Activated effector memory CD4-positive, alpha-beta T cell treated with anti-CD3 and anti-CD28 coated beads, Interleukin-2, amount 50 U/mL, for 16 hours (primary cell): ENCODE data around the gene FOXM1.

Experiments
- DNase-seq: peaks from one replicate; pipeline ENCODE4 v3.0.0-alpha.2; 2020

FOXM1 gene

GRCh38 chr12:2834581-2835491, 42.1 kb downstream of the FOXM1 start, which contains the start of gene NRIP2:
Gene NRIP2, minus strand, starts transcription at chr12:2835035. Its CDS starts 52 bp downstream, at chr12:2834983.
- DNase-seq = no peak

GRCh38 chr12:2833810-2834209, 43.2 kb downstream of the FOXM1 start:
- DNase-seq = no peak

DNA sequence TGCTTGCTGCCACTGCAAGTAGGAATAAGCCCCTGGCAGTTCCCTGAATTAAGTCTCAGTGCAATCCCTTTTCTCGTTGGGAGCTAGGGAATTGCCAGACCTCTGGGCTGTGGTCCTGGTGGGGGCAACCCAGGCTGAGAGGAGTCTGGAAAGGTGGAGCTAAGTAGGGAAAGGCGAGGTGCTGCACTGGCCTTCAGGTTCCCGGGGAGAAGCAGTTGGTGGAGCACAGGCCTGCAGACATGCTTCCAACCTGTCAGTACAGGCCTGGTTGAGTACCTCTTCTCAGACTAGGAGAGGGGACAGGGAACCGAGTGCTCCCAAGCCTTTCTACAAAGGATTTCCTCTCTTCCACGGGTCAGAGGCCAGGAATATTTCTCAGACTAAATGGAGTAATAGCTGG, 43.6 kb downstream of the FOXM1 start:
- no peak for DNase-seq

DNA sequence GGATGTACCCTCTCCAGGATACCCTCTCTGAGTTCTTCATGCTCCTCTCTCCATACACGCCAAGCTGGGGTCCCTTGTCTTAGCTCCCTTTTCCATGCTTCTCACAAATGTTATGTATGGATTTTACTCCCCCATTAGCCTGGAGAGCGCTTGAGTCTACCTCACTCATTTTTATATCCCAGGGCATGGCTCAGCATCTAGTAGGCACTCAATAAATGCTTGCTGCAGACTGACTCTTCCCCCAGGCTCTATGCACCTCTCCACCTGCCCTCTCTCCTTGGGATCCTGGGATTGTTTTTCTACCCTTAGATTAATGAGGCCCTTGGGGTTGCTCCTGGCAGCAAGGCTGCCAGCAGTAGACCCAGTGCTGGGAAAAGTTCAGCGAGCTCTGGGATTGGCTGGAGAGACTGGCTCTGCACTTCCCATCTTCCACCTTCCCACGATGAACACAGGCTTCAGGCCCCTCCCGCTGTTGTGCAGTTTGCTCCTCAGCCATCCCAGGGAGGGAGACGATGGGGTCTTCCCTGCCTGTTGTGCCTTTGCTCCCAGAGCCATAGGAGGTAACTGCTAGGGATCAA, 44.3 kb downstream of the FOXM1 start:
- no peak for DNase-seq

DNA sequence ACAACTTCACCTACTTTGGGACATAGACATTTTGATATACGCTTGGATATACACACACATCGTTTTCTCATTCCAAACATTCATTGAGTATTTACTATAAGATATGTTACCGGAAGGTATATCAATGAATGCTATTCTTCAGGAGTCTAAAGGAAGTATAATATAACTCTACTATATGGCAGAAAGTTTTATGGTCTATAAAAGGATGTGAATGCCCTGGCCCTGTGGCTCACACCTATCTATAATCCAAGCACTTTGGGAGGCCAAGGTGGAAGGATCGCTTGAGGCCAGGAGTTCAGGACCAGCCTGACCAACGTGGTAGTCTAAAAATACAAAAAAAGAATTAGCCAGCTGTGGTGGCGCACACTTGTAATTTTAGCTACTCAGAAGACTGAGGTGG, 47.7 kb downstream of the FOXM1 start:
- no peak for DNase-seq

DNA sequence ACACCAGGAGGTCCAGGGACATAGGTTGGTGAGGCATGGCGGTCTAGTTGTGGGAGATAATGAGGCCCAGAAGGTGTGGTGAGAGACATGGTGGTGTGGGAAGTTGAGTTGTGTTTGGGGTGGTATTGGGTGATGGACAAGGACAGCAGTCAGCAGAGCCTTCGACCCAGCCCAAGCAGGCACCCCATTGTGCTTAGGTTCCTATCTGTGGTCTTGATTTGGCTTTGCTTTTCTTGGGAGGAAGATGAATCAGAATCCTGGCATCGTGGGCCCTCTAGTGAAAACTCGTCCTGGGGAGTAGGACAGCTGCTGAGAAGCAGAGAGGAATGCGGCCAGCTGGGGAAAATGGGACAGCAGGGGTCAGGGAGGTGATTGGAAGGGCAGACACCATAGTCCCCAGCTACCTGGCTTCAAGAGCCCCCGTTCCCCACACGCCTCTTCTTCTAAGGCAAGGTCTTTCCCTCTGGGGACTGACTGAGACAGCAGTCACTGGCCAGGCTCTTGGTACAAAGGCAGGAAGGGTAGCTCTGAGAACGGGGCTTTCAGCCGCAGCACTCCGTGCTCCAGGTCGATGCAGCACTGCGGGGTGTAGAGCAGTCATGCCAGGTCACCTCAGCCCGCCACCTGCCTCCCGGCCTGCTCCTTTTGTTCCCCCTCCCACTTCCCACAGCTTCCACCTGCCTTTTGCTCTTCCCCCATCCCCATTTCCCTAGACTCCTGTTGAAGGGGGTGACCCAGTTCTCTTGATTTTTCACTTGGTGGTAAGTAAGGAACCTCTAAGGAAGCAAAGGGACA, 50.1 kb downstream of the FOXM1 start:
- no peak for DNase-seq

- DNase-seq = no peak
Measured at GRCh38 chr12:2826036-2826435, 50.9 kb downstream of the FOXM1 start.

DNA sequence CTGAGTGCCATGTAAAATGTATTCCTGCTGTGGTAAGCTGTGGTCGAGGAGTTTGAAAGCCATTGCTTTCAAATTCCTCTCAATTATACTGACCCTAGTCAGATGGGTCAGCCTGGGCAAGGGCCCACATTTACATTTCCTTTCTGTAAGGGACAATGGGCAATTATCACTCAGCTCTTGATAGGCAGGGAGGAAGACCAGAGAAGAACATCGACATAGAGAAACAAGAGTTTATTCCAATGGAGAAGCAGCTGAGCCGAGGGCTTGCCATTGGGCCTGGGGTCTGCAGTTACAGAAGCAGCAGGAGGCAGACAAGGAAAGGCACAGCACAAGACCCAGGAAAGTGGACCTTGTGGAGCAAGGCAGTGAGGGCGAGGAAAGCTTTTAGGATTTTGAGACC, 51.8 kb downstream of the FOXM1 start:
- DNase-seq = no peak

DNA sequence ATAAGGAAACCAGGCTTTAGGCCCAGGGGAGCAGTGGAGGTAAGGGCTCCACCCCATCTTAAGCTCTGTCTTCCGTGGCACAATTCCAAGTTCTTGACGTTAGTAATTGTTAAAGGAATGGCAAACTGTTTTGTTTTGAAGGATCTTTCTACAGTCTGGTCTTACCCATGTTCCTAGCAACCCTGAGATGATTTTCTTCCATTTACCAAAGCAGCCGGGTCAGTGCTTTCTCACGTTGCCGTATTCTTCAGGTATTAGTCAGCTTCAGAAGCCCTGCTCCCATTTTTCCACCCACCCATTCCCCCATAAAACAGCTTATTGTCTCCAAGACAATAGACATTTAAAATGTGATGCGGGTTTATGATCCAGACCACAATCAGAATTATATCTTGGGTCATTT, 52.4 kb downstream of the FOXM1 start:
- no peak for DNase-seq

GRCh38 chr12:2823483-2823882, 53.5 kb downstream of the FOXM1 start:
- no peak for DNase-seq

DNA sequence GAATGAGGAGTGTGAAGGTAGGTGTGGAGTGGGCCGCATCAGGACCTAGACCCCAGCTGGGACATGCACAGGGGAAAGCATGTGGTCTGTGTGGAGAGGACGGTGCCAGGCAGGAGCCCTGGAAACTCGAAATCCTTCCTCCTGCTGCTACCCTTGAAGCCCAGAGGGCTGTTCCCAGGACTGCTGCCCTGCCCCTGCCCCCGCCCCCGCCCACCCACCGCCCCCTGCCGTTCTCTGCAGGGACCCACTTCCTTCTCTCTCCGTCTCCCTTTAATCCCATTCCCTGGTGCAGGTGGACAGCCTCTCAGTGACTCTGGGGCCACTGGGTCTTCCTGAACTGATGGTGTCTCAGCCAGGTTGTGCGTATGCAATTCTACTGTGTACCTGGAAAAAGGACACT, 56.5 kb downstream of the FOXM1 start:
- DNase-seq = no peak

- DNase-seq = no peak
Measured at GRCh38 chr12:2819810-2820209, 57.2 kb downstream of the FOXM1 start.

GRCh38 chr12:2813214-2814185, 63.5 kb downstream of the FOXM1 start:
- DNase-seq = peak; percentile 78

GRCh38 chr12:2812290-2813213, 64.4 kb downstream of the FOXM1 start, which contains the start of gene ITFG2:
Gene ITFG2, plus strand, starts transcription at chr12:2812668. Its CDS starts 93 bp downstream, at chr12:2812761.
- DNase-seq = peak; percentile 98

DNA sequence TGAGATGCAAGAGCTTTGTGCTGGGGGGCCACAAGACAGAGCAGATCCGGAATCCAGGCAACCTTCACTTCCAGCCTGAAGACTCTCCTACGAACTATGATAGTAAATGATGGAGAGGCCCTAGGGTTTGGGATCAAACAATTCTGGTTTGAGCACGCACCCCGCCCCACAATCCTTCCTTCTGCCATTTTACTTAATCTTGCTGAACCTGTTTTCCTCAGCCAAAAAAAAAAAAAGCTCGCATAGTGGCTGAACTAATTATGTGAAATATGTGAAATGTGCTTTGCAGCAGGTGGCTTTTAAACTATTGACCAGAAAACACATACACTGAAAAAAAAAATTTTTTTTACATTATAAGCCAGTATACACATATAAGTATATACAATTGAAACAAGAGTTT, 65.2 kb downstream of the FOXM1 start:
- no peak for DNase-seq
